MM.1S (cell line): ENCODE data around the gene SLC1A1.

ENCODE experiments used
- DNase-seq: peaks from one replicate; pipeline ENCODE4 v3.0.0-alpha.2; 2015
- H2AFZ ChIP-seq: fragments of 300-600 bp; sonication (generic); 2 replicates; pipeline ENCODE4 v1.6.0; 2016; ENCODE audit warnings: antibody characterized with exemption, low read length
- H3F3A ChIP-seq: fragments of 300-600 bp; sonication (generic); 2 replicates; pipeline ENCODE4 v1.6.1; 2016; ENCODE audit warnings: mild to moderate bottlenecking, antibody characterized with exemption, low read length, moderate library complexity, mixed read lengths; ENCODE audit not compliant: insufficient read depth
- H3K27ac ChIP-seq: fragments of 300-600 bp; sonication (generic); 2 replicates; pipeline ENCODE4 v1.5.1; 2016; ENCODE audit warnings: mild to moderate bottlenecking, low read length
- H3K27me3 ChIP-seq: fragments of 300-600 bp; sonication (generic); replicated peaks from 2 replicates; pipeline ENCODE4 v1.6.0; 2016; ENCODE audit warnings: low read length; ENCODE audit not compliant: insufficient read depth
- H3K36me3 ChIP-seq: fragments of 300-600 bp; sonication (generic); replicated peaks from 2 replicates; pipeline ENCODE4 v1.6.1; 2016; ENCODE audit warnings: mild to moderate bottlenecking, low read length, mixed read lengths; ENCODE audit not compliant: insufficient read depth
- H3K4me1 ChIP-seq: fragments of 300-600 bp; sonication (generic); 2 replicates; pipeline ENCODE4 v1.6.1; 2016; ENCODE audit warnings: low read length, mixed read lengths
- H3K4me2 ChIP-seq: fragments of 300-600 bp; sonication (generic); 2 replicates; pipeline ENCODE4 v1.6.0; 2016; ENCODE audit warnings: low read depth, low read length
- H3K4me3 ChIP-seq: fragments of 300-600 bp; sonication (generic); 2 replicates; pipeline ENCODE4 v1.5.1; 2016; ENCODE audit warnings: low read length, mixed read lengths
- H3K79me2 ChIP-seq: fragments of 300-600 bp; sonication (generic); 2 replicates; pipeline ENCODE4 v1.6.1; 2016; ENCODE audit warnings: mixed run types, low read length, mixed read lengths
- H3K9ac ChIP-seq: fragments of 300-600 bp; sonication (generic); 2 replicates; pipeline ENCODE4 v1.6.1; 2016; ENCODE audit warnings: low read length, mixed read lengths
- H3K9me2 ChIP-seq: fragments of 300-600 bp; sonication (generic); replicated peaks from 2 replicates; pipeline ENCODE4 v1.6.1; 2016; ENCODE audit warnings: mild to moderate bottlenecking, low read length, mixed read lengths; ENCODE audit not compliant: insufficient read depth
- H3K9me3 ChIP-seq: fragments of 300-600 bp; sonication (generic); replicated peaks from 2 replicates; pipeline ENCODE4 v1.6.1; 2016; ENCODE audit warnings: mild to moderate bottlenecking, low read length, mixed read lengths; ENCODE audit not compliant: insufficient read depth
- H4K20me1 ChIP-seq: fragments of 300-600 bp; sonication (generic); 2 replicates; pipeline ENCODE4 v1.6.1; 2016; ENCODE audit warnings: mild to moderate bottlenecking, low read length, moderate library complexity, mixed read lengths; ENCODE audit not compliant: insufficient read depth
- EZH2 ChIP-seq: fragments of 300-600 bp; sonication (generic); optimal IDR thresholded peaks from 2 replicates; pipeline ENCODE3; 2017; ENCODE audit warnings: low read depth, mild to moderate bottlenecking, antibody characterized with exemption, low read length, mixed read lengths
- EZH2phosphoT487 ChIP-seq: fragments of 300-600 bp; sonication (generic); IDR thresholded peaks from 2 replicates; pipeline ENCODE4 v1.6.1; 2018; ENCODE audit warnings: antibody characterized with exemption, low read length
- TF ChIP-seq, protein P1 (sequence below): fragments of 300-600 bp; sonication (generic); IDR thresholded peaks from 2 replicates; pipeline ENCODE4 v1.5.1; 2016; ENCODE audit warnings: antibody characterized with exemption, low read length, mixed read lengths

The SLC1A1 gene

DNA sequence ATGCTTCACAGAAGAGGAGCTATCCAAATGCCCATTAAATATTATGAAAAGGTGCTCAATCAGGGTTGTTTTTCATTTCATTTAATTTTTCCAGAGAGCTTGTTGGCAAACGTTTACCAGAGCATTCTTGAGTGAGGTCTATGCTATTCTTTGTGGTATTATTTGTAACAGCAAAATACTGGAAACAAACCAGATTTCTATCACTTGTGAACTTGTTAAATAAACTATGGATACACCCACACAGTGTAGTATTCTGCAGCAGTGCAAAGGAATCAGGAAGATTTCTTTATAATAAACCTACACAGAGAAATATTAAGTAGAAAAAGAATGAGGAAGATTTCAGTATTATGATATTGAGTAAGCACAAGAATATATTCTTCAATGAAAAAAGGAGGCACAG, 15.0 kb upstream of the SLC1A1 start:
- no peaks in the 10 kb centered on the region for H3F3A ChIP-seq
- TF ChIP-seq, protein P1, sequence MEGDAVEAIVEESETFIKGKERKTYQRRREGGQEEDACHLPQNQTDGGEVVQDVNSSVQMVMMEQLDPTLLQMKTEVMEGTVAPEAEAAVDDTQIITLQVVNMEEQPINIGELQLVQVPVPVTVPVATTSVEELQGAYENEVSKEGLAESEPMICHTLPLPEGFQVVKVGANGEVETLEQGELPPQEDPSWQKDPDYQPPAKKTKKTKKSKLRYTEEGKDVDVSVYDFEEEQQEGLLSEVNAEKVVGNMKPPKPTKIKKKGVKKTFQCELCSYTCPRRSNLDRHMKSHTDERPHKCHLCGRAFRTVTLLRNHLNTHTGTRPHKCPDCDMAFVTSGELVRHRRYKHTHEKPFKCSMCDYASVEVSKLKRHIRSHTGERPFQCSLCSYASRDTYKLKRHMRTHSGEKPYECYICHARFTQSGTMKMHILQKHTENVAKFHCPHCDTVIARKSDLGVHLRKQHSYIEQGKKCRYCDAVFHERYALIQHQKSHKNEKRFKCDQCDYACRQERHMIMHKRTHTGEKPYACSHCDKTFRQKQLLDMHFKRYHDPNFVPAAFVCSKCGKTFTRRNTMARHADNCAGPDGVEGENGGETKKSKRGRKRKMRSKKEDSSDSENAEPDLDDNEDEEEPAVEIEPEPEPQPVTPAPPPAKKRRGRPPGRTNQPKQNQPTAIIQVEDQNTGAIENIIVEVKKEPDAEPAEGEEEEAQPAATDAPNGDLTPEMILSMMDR = no peak
- no peak for TF ChIP-seq EZH2
- no peak for TF ChIP-seq EZH2phosphoT487

DNA sequence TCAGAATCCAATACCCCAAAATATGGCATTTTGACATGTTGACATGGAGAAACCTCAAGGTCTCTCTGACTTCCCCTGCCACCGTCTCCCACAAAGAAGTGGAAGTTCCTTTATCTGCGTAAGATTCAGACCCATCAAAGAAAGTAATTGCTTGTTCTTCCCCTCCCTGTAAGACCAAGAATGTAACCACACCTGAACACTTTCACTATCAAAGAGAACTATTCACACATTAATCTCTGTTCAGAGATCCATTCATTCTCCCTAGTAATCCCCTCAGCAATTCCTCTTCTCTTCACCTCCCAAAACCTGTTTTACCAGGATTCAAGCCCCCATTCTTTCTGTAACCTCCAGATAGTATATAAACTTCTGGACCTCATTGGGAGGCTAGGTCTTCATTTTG, 4.1 kb upstream of the SLC1A1 start:
- Histone ChIP-seq H3K4me2 (no peak overlapping the region), H3K4me3 (no peak overlapping the region)

More for the DNA sequence above, 15.0 kb upstream of the SLC1A1 start:
- Histone ChIP-seq H3K36me3 (no peaks in the 10 kb centered on the region), H3K9ac (no peak overlapping the region), H3K4me2 (no peak overlapping the region), H2AFZ (no peak overlapping the region), H3K4me3 (no peak overlapping the region), H3K4me1 (no peaks in the 10 kb centered on the region), H3K79me2 (no peaks in the 10 kb centered on the region), H3K9me2 (no peaks in the 10 kb centered on the region), H4K20me1 (no peaks in the 10 kb centered on the region), H3K9me3 (no peaks in the 10 kb centered on the region), H3K27me3 (no peaks in the 10 kb centered on the region), H3K27ac (no peak overlapping the region)
- no peak for DNase-seq

DNA sequence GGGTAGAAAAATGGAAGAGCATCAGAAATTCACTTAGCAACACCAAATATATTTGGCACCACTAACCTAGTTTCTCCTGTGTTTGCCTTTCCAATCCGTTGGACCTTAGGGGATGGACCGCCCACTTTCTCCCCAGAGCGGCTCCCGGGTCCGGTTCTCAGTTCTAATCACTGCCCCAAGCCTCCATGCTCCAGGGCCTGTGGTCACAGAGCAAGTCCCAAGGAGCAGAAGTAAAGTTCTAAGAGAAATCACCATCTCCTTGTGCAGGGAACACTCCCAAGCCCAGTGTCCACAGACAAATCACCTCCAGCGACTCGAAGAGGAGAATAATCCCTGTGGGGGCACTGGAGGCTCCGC, 728 bp upstream of the SLC1A1 start:
- no peaks in the 10 kb centered on the region for H3K4me1 ChIP-seq
- peak overlapping the region; percentile 53; the same call in 1 of the 2 replicates for H2AFZ ChIP-seq
- DNase-seq = no peak
- H3K9me3 ChIP-seq = no peaks in the 10 kb centered on the region
- H3K27me3 ChIP-seq = no peaks in the 10 kb centered on the region; the same call in 1 of the 2 replicates
- H3K79me2 ChIP-seq = no peaks in the 10 kb centered on the region
- no peak overlapping the region for H3K9ac ChIP-seq
- no peak overlapping the region for H3K27ac ChIP-seq
- no peaks in the 10 kb centered on the region for H3F3A ChIP-seq
- H3K9me2 ChIP-seq = no peaks in the 10 kb centered on the region
- no peaks in the 10 kb centered on the region for H4K20me1 ChIP-seq
- TF ChIP-seq, protein P1 = no peak
- TF ChIP-seq EZH2 = no peak
- TF ChIP-seq EZH2phosphoT487 = no peak
- H3K4me2 ChIP-seq = peak overlapping the region; percentile 83; the same call in 1 of the 2 replicates
- peak overlapping the region; percentile 64 for H3K4me3 ChIP-seq
- no peaks in the 10 kb centered on the region for H3K36me3 ChIP-seq

More for the DNA sequence above, 4.1 kb upstream of the SLC1A1 start:
- TF ChIP-seq EZH2phosphoT487 (no peak), EZH2 (no peak)
- TF ChIP-seq, protein P1 = no peak
- no peak for DNase-seq
- H2AFZ ChIP-seq = no peak overlapping the region
- H3K27ac ChIP-seq = no peak overlapping the region
- H3K9me3 ChIP-seq = no peaks in the 10 kb centered on the region
- no peaks in the 10 kb centered on the region for H3K9me2 ChIP-seq
- no peak overlapping the region for H3K9ac ChIP-seq
- H3F3A ChIP-seq = no peaks in the 10 kb centered on the region
- H4K20me1 ChIP-seq = no peaks in the 10 kb centered on the region
- H3K36me3 ChIP-seq = no peaks in the 10 kb centered on the region
- no peaks in the 10 kb centered on the region; the same call in 1 of the 2 replicates for H3K27me3 ChIP-seq
- no peaks in the 10 kb centered on the region for H3K79me2 ChIP-seq
- no peaks in the 10 kb centered on the region for H3K4me1 ChIP-seq
